Measurements from ENCODE around the gene GRM8. TPM values are rescaled to one million over a fixed set of nuclear protein-coding genes. Genes with fewer than 3 reads are reported as not detected.
"Not testable (repeated sequence)": the region's sequence is repeated elsewhere in the genome, so short reads cannot be mapped to it uniquely, and the experiment has no call there.

GRM8 gene
- total RNA-seq, 2 experiments from 2014 or later, result not detected

DNA sequence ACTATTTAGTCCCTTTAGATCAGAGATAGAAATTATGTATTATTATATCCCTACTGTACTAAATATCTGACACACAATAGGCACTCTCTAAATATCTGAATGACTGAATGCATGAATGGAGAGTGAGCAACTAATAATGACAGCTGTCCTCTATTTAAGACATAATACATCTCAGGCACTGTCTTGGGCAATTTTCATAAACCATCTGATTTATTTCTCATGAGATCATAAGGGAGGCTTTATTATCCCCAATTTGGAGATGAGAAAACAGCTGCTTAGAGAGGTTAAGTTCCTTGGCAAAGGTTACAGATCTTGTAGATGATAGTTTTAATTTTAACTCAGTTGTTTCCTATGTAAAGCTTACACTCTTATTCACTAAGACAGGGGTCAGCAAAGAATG lies 570.6 kb downstream of the GRM8 start:
- H3K36me3 Mint-ChIP-seq (ENCODE audit: low read depth), result no peaks in the 10 kb centered on the region
- CTCF ChIA-PET, result no interaction called here
- H3K4me1 Mint-ChIP-seq, result no peaks in the 10 kb centered on the region
- no peak overlapping the region for H3K27ac Mint-ChIP-seq
- no peak overlapping the region for H3K4me3 Mint-ChIP-seq
- no peaks in the 10 kb centered on the region for H3K27me3 Mint-ChIP-seq
- no peaks in the 10 kb centered on the region for H3K9me3 Mint-ChIP-seq
- DNase-seq, result no peak
- POLR2A ChIA-PET, result no interaction called here

DNA sequence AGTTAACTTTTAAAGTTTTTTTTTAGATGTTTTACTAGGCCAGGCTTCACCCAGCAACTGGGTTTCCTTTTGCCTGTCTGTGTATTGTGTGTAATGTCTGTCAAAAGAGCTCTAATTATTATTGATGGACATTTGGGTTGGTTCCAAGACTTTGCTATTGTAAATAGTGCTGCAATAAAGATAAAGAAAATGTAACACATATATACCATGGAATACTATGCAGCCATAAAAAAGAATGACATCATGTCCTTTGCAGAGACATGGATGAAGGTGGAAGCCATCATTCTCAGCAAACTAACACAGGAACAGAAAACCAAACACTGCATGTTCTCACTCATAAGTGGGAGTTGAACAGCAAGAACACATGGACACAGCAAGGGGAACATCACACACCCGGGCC lies 584.0 kb downstream of the GRM8 start:
- H3K4me1 Mint-ChIP-seq; DNase-seq; H3K36me3 Mint-ChIP-seq (ENCODE audit: low read depth); H3K27me3 Mint-ChIP-seq; CTCF ChIA-PET; H3K4me3 Mint-ChIP-seq; H3K27ac Mint-ChIP-seq; POLR2A ChIA-PET; H3K9me3 Mint-ChIP-seq: not testable (repeated sequence)

DNA sequence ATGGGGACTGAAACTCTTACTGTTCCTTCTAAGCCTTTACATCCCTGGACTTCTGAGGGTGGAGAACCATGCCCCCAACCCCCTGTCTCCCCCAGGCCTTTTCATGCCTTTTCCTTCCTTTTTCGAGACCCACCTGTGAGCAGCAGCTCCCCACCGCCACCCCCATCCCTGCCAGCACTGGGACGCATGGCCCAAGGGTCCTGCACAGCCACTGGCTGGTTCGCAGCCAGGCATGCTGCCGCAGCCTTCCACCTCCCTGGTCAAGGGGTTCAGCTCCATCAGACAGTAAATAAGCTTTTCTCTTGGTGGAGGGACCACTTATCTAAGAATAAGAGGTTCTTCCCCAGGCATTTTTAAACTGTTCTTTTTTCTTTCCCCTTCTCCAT lies 584.4 kb downstream of the GRM8 start:
- peaks cover 3% of the 10 kb centered on the region for H3K9me3 Mint-ChIP-seq
- H3K4me1 Mint-ChIP-seq, result no peaks in the 10 kb centered on the region
- CTCF ChIA-PET, result no interaction called here
- H3K36me3 Mint-ChIP-seq (ENCODE audit: low read depth), result no peaks in the 10 kb centered on the region
- no peak for DNase-seq
- H3K4me3 Mint-ChIP-seq, result no peak overlapping the region
- POLR2A ChIA-PET, result no interaction called here
- H3K27me3 Mint-ChIP-seq, result no peaks in the 10 kb centered on the region
- H3K27ac Mint-ChIP-seq, result no peak overlapping the region

DNA sequence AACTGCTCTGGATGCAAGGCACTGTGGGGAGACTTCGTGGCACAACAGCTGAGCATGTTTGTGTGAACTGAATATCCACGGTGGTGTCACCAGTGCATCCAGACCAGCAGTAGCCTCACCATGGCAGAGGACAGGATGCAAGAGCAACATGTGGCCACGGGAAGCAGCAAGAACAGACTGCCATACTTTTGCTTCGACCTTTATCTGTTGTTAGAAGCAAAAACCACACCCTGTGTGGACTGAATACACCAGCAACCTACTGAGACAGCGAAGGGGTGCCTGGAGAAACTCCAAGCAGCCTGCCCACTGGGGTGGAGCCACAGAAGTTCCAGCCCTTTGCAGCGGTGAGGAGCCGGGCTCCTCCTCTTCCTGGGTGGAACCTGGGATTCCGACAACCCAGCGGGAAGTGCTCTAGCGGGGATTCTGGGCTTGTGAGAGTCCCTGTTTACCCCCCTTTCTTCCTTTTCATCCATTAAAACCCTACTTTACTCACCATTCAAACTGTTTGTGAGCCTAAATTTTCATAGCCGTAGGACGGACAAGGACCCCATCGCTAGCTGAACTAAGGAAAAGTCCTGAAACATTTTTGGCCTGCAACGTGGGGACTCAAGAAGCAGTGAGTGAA lies 584.9 kb downstream of the GRM8 start:
- POLR2A ChIA-PET, result no interaction called here
- no peaks in the 10 kb centered on the region for H3K36me3 Mint-ChIP-seq (ENCODE audit: low read depth)
- DNase-seq, result no peak
- no peak overlapping the region for H3K27ac Mint-ChIP-seq
- CTCF ChIA-PET, result no interaction called here
- peaks cover 3% of the 10 kb centered on the region for H3K9me3 Mint-ChIP-seq
- H3K4me3 Mint-ChIP-seq, result no peak overlapping the region
- no peaks in the 10 kb centered on the region for H3K4me1 Mint-ChIP-seq
- H3K27me3 Mint-ChIP-seq, result no peaks in the 10 kb centered on the region

DNA sequence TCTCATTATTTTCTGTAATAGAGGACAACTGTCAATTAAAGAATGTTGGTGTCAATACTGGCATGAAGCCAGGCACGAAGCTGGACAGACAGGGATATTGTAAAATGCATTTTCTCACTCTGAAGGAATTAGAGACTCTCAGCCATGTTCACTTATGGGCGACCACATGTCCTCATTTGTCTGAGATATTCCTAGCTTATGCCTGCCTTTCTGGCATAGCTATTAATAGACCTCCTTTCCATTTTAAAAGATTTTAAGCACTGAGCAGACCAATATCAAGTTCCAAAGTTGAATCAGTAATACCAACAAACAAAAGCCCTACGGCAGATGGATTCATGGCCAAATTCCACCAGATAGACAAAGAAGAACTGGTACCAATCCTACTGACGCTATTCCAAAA lies 589.9 kb downstream of the GRM8 start:
- Mint-ChIP-seq H3K4me1 (no peaks in the 10 kb centered on the region), H3K27ac (no peak overlapping the region), H3K27me3 (no peaks in the 10 kb centered on the region), H3K9me3 (no peaks in the 10 kb centered on the region), H3K4me3 (no peak overlapping the region), H3K36me3 (ENCODE audit: low read depth) (no peaks in the 10 kb centered on the region)
- no peak for DNase-seq
- POLR2A ChIA-PET, result no interaction called here
- CTCF ChIA-PET, result no interaction called here

DNA sequence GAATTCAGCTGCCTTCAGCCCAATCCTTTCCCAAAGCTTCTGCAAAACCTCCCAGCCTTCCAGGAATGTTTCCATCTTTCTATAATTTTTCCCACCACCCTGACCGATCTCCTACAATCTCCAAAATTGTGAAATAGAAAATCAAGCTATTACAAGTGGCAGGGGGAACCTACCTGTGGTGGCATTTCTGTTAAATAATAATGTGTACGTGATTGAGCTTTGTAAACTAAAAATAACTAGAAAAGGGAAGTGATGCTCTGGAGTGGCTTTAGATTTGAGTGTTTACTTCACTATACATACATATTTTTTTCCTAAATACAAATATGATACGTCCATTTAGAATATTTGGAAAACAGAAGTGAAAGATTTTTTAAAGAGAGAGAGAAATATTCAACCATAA lies 593.6 kb downstream of the GRM8 start:
- ChIA-PET POLR2A (no interaction called here), CTCF (no interaction called here)
- no peak overlapping the region for H3K4me3 Mint-ChIP-seq
- H3K27me3 Mint-ChIP-seq, result no peaks in the 10 kb centered on the region
- H3K4me1 Mint-ChIP-seq, result no peaks in the 10 kb centered on the region
- H3K27ac Mint-ChIP-seq, result no peak overlapping the region
- DNase-seq, result no peak
- H3K9me3 Mint-ChIP-seq, result no peaks in the 10 kb centered on the region
- no peaks in the 10 kb centered on the region for H3K36me3 Mint-ChIP-seq (ENCODE audit: low read depth)

DNA sequence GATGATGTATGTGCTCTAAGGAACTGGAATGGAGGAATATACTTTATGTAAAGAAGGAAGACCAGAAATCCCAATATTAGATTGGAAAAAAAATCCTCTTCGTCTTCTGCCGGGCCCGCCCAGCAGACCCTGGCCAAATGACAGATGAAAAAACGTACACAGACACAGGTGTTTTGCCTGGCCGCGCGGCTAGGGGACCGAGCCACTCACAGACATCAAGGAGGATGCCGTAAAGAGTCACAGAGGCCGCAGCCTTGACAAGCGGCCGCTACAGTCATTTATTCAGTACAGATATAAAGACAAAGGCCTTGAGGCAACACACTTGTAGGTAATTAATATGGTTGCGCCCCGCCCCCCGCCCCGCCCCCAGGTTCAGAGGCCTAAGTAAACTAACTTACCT lies 594.1 kb downstream of the GRM8 start:
- CTCF ChIA-PET, result no interaction called here
- no peaks in the 10 kb centered on the region for H3K36me3 Mint-ChIP-seq (ENCODE audit: low read depth)

DNA sequence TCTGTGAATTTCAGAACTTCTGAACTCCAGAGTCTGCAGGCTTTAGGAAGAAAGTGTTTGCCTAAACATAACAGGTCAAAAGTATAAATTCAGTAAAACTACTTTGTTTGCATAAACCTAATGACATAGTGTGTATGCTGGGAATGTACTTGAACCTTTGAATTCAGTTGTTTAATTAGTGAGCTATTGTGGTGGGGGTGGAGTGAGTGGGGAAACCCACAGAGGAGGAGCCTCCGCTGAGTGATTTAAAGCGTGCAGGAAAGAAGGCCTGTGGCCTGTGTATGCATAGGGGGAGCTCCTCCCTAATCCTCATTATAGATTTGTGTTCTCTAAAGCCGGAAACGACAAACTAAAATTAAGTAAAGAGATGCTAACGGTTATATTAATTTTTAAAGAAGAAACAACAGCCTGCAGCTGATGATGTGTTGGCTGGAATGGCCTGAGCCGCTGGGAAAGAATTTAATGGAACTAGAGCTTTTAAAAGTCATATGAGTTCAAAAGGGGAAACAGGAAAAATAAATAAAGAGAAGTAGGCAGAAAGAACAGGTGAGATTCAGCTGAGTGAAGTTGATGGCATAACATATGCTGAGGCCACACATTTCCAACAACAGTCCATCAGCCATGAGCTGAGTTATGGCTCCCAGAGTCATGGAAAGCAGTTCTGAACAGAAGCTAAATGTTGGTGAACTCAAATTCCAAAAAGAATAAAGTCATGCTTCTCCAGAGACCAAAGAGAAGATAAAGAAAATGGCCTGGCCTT lies 595.0 kb downstream of the GRM8 start:
- Mint-ChIP-seq H3K27ac (no peak overlapping the region), H3K36me3 (ENCODE audit: low read depth) (no peaks in the 10 kb centered on the region), H3K4me1 (no peaks in the 10 kb centered on the region), H3K9me3 (no peaks in the 10 kb centered on the region), H3K4me3 (no peak overlapping the region), H3K27me3 (no peaks in the 10 kb centered on the region)
- DNase-seq, result no peak
- ChIA-PET CTCF (interaction anchor here (0.8 kb wide), 1 partner anchor 17 kb away, joined by 3 read pairs; no protein-coding TSS in a partner anchor), POLR2A (no interaction called here)

More for the DNA sequence above, 594.1 kb downstream of the GRM8 start:
- DNase-seq, result no peak
- POLR2A ChIA-PET, result no interaction called here
- Mint-ChIP-seq H3K4me3 (no peak overlapping the region), H3K27ac (no peak overlapping the region), H3K4me1 (no peaks in the 10 kb centered on the region), H3K27me3 (no peaks in the 10 kb centered on the region), H3K9me3 (no peaks in the 10 kb centered on the region)

DNA sequence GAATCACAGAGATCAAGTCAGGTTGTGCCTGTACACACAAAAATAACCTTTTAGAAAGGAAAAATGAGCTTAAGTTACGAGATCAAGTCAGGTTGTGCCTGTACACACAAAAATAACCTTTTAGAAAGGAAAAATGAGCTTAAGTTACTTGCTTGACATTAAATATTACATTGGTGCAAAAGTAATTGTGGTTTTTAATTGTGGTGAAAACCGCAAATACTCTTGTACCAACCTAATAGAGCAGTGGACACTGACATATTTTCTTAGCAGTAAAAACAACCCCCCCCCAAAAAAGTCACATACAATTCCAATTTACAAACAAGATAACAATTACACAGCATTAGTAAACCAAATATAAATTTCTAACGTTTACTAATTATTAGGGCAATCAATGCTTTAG lies 595.6 kb downstream of the GRM8 start:
- no peak overlapping the region for H3K27ac Mint-ChIP-seq
- ChIA-PET POLR2A (no interaction called here), CTCF (interaction anchor here (0.8 kb wide), 1 partner anchor 16 kb away, joined by 3 read pairs; no protein-coding TSS in a partner anchor)
- H3K36me3 Mint-ChIP-seq (ENCODE audit: low read depth), result no peaks in the 10 kb centered on the region
- no peak overlapping the region for H3K4me3 Mint-ChIP-seq
- no peaks in the 10 kb centered on the region for H3K27me3 Mint-ChIP-seq
- no peaks in the 10 kb centered on the region for H3K4me1 Mint-ChIP-seq
- H3K9me3 Mint-ChIP-seq, result no peaks in the 10 kb centered on the region
- no peak for DNase-seq

DNA sequence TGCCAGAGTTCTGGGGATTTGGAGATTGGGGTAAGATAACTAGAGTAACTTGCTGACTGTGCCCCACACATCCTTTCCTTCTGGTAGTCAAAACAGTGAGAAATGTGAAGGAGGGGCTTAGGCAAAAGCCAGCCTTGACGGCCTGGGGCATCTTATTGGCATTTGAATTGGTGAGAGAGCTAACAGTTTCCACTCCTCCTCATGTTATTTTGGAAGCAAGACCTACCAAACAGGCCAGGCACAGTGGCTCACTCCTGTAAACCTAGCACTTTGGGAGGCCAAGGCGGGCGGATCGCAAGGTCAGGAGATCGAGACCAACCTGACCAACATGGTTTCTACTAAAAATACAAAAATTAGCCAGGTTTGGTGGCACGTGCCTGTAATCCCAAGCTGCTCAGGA lies 596.6 kb downstream of the GRM8 start:
- no peak overlapping the region for H3K4me3 Mint-ChIP-seq
- H3K27me3 Mint-ChIP-seq, result no peaks in the 10 kb centered on the region
- no peaks in the 10 kb centered on the region for H3K4me1 Mint-ChIP-seq
- no peak overlapping the region for H3K27ac Mint-ChIP-seq
- H3K9me3 Mint-ChIP-seq, result no peaks in the 10 kb centered on the region
- POLR2A ChIA-PET, result no interaction called here
- no peaks in the 10 kb centered on the region for H3K36me3 Mint-ChIP-seq (ENCODE audit: low read depth)
- no peak for DNase-seq
- CTCF ChIA-PET, result no interaction called here

DNA sequence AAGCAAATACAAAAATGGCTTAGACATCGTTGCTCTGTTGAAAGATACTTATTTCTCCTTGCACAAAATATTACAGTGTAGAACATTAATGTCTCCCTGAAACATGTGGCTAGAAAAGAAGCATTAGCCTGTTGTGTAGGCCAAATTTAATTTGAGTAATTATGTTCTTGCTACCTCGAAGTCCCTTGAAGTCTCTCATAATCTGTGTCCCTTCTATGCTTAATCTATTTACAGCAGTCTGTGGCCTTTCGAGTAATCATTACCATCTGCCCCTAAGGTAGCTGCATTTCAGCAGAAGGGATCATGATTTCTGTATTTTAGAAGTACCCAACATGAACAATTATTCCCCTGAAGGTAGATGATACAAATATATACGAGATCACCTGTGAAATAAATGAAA lies 615.2 kb downstream of the GRM8 start:
- Mint-ChIP-seq H3K4me3 (no peak overlapping the region), H3K4me1 (no peaks in the 10 kb centered on the region), H3K9me3 (no peaks in the 10 kb centered on the region), H3K27ac (no peak overlapping the region), H3K27me3 (no peaks in the 10 kb centered on the region), H3K36me3 (ENCODE audit: low read depth) (no peaks in the 10 kb centered on the region)
- POLR2A ChIA-PET, result no interaction called here
- no peak for DNase-seq
- CTCF ChIA-PET, result no interaction called here

DNA sequence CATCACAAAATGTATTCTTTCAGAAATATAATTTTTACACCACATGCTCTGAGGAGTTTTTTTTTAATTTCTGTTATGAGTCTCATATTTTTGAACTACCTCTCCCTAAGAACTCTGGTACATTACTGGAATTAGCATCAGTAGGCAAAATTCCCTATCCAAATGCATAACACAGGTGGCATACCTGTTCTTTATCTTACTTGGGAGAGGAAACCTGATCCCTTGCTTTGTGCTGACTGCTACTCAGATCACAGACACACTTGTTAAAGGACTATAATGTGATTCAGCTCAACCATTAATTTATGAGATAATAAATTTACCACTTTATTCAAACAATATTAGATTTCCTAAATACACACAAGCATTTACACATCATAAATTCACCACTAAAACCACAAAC lies 617.2 kb downstream of the GRM8 start:
- no peaks in the 10 kb centered on the region for H3K36me3 Mint-ChIP-seq (ENCODE audit: low read depth)
- POLR2A ChIA-PET, result no interaction called here

DNA sequence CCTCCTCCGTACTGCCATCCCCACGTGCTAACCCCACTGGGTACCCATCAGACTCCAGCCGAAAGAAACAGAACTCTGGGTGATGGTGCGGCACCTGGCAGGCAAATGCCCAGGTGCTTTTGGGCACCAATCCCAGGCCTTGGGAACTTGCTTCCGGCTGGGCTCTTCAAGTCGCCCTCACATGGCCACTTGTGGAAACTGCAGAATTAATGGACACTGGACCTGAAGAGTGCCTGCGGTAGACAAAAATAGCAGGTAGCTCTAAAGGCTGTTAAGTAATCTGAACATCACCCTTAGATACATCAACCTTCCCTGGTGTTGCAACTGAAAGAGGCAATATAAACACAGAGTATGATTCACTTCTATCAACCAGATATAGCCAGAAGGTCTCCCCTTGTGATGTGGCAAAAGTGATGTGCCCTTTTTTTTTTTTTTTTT lies 644.4 kb downstream of the GRM8 start:
- POLR2A ChIA-PET, result no interaction called here
- Mint-ChIP-seq H3K36me3 (ENCODE audit: low read depth) (no peaks in the 10 kb centered on the region), H3K9me3 (no peaks in the 10 kb centered on the region), H3K4me1 (no peaks in the 10 kb centered on the region), H3K27me3 (no peaks in the 10 kb centered on the region), H3K4me3 (no peak overlapping the region), H3K27ac (no peak overlapping the region)
- no peak for DNase-seq
- CTCF ChIA-PET, result no interaction called here

More for the DNA sequence above, 617.2 kb downstream of the GRM8 start:
- Mint-ChIP-seq H3K4me1 (no peaks in the 10 kb centered on the region), H3K27me3 (no peaks in the 10 kb centered on the region), H3K27ac (no peak overlapping the region), H3K9me3 (no peaks in the 10 kb centered on the region), H3K4me3 (no peak overlapping the region)
- no peak for DNase-seq
- CTCF ChIA-PET, result no interaction called here

DNA sequence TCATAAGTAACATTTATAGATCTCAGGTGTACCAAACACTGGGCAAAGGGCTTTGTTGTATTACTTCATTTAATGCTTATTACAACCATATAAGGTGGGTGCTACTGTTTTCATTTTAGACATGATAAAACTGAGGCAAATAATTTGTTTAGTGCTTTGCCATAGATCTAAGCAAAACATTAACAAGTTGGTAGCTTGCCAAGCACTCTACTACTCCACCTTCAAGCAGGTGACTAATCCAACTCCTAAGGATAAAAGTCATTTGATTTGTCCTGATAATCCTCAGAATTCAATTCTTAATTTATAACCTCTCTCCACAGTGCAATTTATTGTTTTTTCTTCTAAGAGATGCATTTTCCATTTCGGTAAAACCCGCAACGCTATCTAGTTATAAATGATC lies 646.4 kb downstream of the GRM8 start:
- Mint-ChIP-seq H3K36me3 (ENCODE audit: low read depth) (no peaks in the 10 kb centered on the region), H3K4me3 (no peak overlapping the region), H3K27ac (no peak overlapping the region), H3K27me3 (no peaks in the 10 kb centered on the region), H3K9me3 (no peaks in the 10 kb centered on the region), H3K4me1 (no peaks in the 10 kb centered on the region)
- ChIA-PET POLR2A (no interaction called here), CTCF (no interaction called here)
- DNase-seq, result no peak

Measured in activated CD4-positive, alpha-beta T cell treated with anti-CD3 and anti-CD28 coated beads, Interleukin-2, amount 10 ng/mL, durations not matched to agents 7 days and 5 days (primary cell).